ENCODE data around the gene DOLPP1. TPM values are rescaled to one million over a fixed set of nuclear protein-coding genes. Genes with fewer than 3 reads are reported as not detected.

The DOLPP1 gene
- total and polyA plus RNA-seq, 12 donors, result 3.1 to 8.1 (median 5.0) TPM

- peaks cover 0 to 10% (median 0%) of the 10 kb centered on the region in 9 donors for H3K4me1 ChIP-seq
- no peaks in the 10 kb centered on the region for H3K9me3 ChIP-seq
- DNase-seq (no peak), ATAC-seq (peak in 3 of 8 donors; percentile 3 to 10 (median 4))
- H3K27ac ChIP-seq, result peak overlapping the region in 2 of 10 donors; percentile 35 to 53
- intact Hi-C loops (cut with DNase I), result no loop called here
- H3K36me3 ChIP-seq, result peaks cover 0 to 56% (median 20%) of the 10 kb centered on the region in 9 donors
- H3K27me3 ChIP-seq, result no peaks in the 10 kb centered on the region
- TF ChIP-seq CTCF (IDR thresholded peaks at IDR 0.05), result no peak
- WGBS, 2 donors, result 95 to 96% methylated on average over 21 of the region's 21 CpGs
- no peak overlapping the region for H3K4me3 ChIP-seq
Observed at GRCh38 chr9:129095170-129095667, 14.3 kb downstream of the DOLPP1 start.

GRCh38 chr9:129095908-129096307 lies 15.0 kb downstream of the DOLPP1 start:
- Histone ChIP-seq H3K9me3 (no peaks in the 10 kb centered on the region), H3K27me3 (no peaks in the 10 kb centered on the region), H3K36me3 (peaks cover 0 to 52% (median 20%) of the 10 kb centered on the region in 9 donors), H3K27ac (no peak overlapping the region), H3K4me3 (no peak overlapping the region), H3K4me1 (peaks cover 0 to 10% (median 0%) of the 10 kb centered on the region in 9 donors)
- TF ChIP-seq CTCF (IDR thresholded peaks at IDR 0.05), result no peak
- 95 to 96% methylated on average over 12 of the region's 12 CpGs for WGBS, 2 donors
- ATAC-seq (no peak), DNase-seq (no peak)
- intact Hi-C loops (cut with DNase I), result no loop called here

GRCh38 chr9:129097671-129098306 lies 16.9 kb downstream of the DOLPP1 start:
- intact Hi-C loops (cut with DNase I), result no loop called here
- peaks cover 0 to 69% (median 20%) of the 10 kb centered on the region in 9 donors for H3K36me3 ChIP-seq
- H3K27ac ChIP-seq, result no peak overlapping the region
- 93 to 97% methylated on average over 16 of the region's 16 CpGs for WGBS, 2 donors
- ATAC-seq (no peak), DNase-seq (no peak)
- H3K27me3 ChIP-seq, result no peaks in the 10 kb centered on the region
- H3K9me3 ChIP-seq, result no peaks in the 10 kb centered on the region
- no peak overlapping the region for H3K4me3 ChIP-seq
- H3K4me1 ChIP-seq, result peaks cover 0 to 10% (median 0%) of the 10 kb centered on the region in 9 donors
- no peak for TF ChIP-seq CTCF (IDR thresholded peaks at IDR 0.05)

- intact Hi-C loops (cut with DNase I), result no loop called here
- Histone ChIP-seq H3K4me1 (peaks cover 0 to 13% (median 1%) of the 10 kb centered on the region in 9 donors), H3K4me3 (no peak overlapping the region), H3K36me3 (peaks cover 0 to 69% (median 20%) of the 10 kb centered on the region in 9 donors), H3K27me3 (no peaks in the 10 kb centered on the region), H3K9me3 (no peaks in the 10 kb centered on the region), H3K27ac (no peak overlapping the region)
- ATAC-seq, result no peak
- no peak for DNase-seq
- 93 to 94% methylated on average over 11 of the region's 11 CpGs for WGBS, 2 donors
- TF ChIP-seq CTCF (IDR thresholded peaks at IDR 0.05), result no peak
Observed at GRCh38 chr9:129098328-129098727, 17.4 kb downstream of the DOLPP1 start.
